HG03354 (cell line): ENCODE measurements around the gene PKLR.
A peak's percentile ranks its signal among the peaks of the same experiment; 100 is the strongest.
"Not testable (repeated sequence)": the region's sequence is repeated elsewhere in the genome, so short reads cannot be mapped to it uniquely, and the experiment has no call there.

Experiments
- ATAC-seq: cut with Tn5 transposase; IDR thresholded peaks from one replicate; pipeline ENCODE4 v1.9.1; 2021; ENCODE audit warnings: mild to moderate bottlenecking; ENCODE audit not compliant: unreplicated experiment, poor library complexity, severe bottlenecking

Gene PKLR

GRCh38 chr1:155301342-155301841 is at the start of gene PKLR:
TSS of gene PKLR (minus strand) at chr1:155301438. CDS start at chr1:155301395, 43 bp downstream.
- no peak for ATAC-seq

- ATAC-seq = no peak
Observed at GRCh38 chr1:155342842-155343241, 41.6 kb upstream of the PKLR start.

- no peak for ATAC-seq
Observed at GRCh38 chr1:155339515-155340097, 38.4 kb upstream of the PKLR start.

- no peak for ATAC-seq
Observed at GRCh38 chr1:155334962-155335361, 33.7 kb upstream of the PKLR start.

GRCh38 chr1:155329980-155330598 is 28.9 kb upstream of the PKLR start:
- ATAC-seq = no peak

DNA sequence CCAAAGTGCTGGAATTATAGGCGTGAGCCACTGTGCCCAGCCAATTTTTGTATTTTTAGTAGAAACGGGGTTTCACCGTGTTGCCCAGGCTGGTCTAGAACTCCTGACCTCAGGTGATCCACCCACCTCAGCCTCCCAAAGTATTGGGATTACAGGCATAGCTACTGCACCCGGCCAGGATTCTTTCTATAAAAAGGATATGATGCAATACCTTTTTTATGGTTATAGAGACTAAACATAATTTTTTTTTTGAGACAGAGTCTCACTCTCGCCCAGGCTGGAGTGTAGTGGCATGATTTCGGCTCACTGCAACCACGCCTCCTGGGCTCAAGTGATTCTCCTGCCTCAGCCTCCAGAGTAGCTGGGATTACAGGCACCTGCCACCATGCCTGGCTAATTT is 27.6 kb upstream of the PKLR start:
- ATAC-seq = not testable (repeated sequence)

GRCh38 chr1:155327981-155328380 is 26.7 kb upstream of the PKLR start:
- ATAC-seq = no peak

- no peak for ATAC-seq
Observed at GRCh38 chr1:155326631-155327037, 25.4 kb upstream of the PKLR start.

- ATAC-seq = no peak
Observed at GRCh38 chr1:155326020-155326526, 24.8 kb upstream of the PKLR start.

DNA sequence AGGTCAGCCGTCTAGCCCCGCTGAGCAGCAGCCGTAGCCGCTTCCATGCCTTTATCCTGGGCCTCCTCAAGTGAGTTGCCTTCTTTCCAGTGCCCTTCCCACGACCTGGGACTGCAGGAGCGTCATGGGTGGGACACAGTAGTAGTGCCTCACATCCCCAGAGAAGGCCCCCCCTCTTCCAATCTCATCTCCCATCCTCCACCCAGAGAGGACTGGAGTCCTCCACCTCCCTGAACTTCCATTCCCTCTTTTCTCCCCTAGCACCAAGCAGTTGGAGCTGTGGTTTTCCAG is 24.3 kb upstream of the PKLR start:
- ATAC-seq = no peak

DNA sequence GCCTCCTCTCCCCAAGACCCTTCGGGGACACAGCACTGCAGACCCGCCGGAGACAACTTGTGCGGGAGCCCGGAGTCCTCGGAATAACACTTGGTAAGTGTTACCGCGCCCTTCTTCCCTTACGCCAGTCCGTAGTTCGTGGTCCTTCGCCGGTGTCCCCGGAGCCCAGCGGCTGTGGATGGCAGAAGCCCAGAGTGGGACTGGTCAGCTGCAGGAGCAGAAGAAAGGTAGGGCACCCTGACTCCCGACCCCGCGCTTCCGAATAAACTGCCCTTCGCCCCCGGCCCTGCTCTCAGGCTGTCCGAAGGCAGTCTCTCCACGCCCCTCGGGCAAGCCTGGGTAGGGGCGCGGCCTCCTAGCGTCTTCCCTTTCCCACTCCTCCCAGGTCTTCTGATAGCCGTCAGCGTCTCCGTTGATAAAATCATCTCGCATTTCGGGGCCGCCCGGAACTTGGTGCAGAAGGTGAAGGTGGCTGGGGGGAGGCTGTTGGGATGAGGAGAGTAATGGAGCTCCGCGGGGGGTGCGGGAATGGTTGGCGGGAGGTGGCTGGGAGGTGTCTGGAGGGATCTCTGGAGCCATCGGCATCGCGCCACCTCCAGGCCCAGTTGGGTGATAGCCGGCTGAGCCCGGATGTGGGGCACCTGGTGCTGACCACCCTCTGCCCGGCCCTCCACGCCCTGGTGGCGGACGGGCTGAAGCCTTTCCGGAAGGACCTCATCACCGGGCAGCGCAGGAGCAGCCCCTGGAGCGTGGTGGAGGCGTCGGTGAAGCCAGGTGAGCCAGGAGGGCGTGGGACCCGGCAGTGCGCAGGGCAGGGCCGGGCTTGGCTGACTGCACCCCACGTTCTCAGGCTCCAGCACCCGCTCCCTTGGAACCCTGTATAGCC is 23.7 kb upstream of the PKLR start:
- ATAC-seq = peak; percentile 4

- ATAC-seq = peak; percentile 65
Observed at GRCh38 chr1:155324037-155324716, 22.9 kb upstream of the PKLR start.

DNA sequence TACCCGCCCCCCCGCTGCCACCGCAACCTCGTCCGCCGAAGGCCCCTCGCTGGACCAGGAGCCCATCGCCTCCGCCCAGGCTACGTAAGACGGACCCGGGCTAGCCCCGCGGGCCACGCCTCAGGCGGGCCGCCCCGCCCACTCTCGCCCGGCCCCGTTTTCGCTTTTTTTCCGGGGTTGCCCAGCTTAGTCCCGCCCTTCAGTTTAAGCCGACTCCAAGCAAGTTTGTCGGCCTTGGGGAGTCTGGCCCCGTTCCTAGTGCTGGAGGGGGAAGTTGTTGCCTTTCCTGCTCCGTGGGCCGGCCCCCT is 22.4 kb upstream of the PKLR start:
- ATAC-seq = peak; percentile 42

- peak; percentile 48 for ATAC-seq
Observed at GRCh38 chr1:155322953-155323728, 21.9 kb upstream of the PKLR start.

DNA sequence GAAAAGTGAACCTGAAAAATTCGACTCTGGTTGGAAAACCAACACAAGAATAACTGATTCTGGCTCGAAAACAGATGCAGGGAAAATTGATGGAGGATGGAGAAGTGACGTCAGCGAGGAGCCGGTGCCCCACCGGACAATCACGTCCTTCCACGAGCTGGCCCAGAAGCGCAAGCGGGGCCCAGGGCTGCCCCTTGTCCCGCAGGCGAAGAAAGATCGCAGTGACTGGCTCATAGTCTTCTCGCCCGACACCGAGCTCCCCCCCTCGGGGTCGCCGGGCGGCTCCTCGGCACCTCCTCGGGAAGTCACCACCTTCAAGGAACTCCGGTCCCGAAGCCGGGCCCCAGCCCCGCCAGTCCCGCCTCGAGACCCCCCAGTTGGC is 21.3 kb upstream of the PKLR start:
- ATAC-seq = no peak

- no peak for ATAC-seq
Observed at GRCh38 chr1:155321639-155322503, 20.6 kb upstream of the PKLR start.

- ATAC-seq = no peak
Observed at GRCh38 chr1:155320661-155321617, 19.7 kb upstream of the PKLR start, which contains the start of gene RUSC1. TSS of gene RUSC1 (plus strand) at chr1:155320894. CDS start at chr1:155321774, 880 bp downstream.
